Activated naive CD8-positive, alpha-beta T cell treated with anti-CD3 and anti-CD28 coated beads, Interleukin-2, amount 10 ng/mL, durations not matched to agents 7 days and 5 days (primary cell): Measurements from ENCODE around the gene ZNF112. TPM values are rescaled to one million over a fixed set of nuclear protein-coding genes. Genes with fewer than 3 reads are reported as not detected.

Experiments
- total RNA-seq, 2 experiments: library from RNA; stranded (reverse); gene quantifications; one replicate each; pipeline ENCODE4 v1.2.3, GENCODE V29; 2021

ZNF112 gene
- total RNA-seq, 2 experiments from 2014 or later: 0.28 to 0.30 TPM

Other genes with a start within 250 kb of the ZNF112 start
- gene ZNF225, start 243.3 kb downstream of the ZNF112 start, total RNA-seq: 1 to 10 TPM; 7.8 to 9.2 TPM
- 10 to 100 TPM; 16.4 to 18.2 TPM for gene ZNF234, start 215.1 kb downstream of the ZNF112 start, total RNA-seq
- gene ZNF226, start 191.6 kb downstream of the ZNF112 start, total RNA-seq: 10 to 100 TPM; 26.2 to 28.0 TPM
- gene ZNF227, start 144.1 kb downstream of the ZNF112 start, total RNA-seq: 10 to 100 TPM; 40.6 to 42.2 TPM
- 1 to 10 TPM; 1.0 to 1.6 TPM for gene ZNF233, start 96.8 kb downstream of the ZNF112 start, total RNA-seq
- 1 to 10 TPM; 8.8 to 9.4 TPM for gene ZNF235, start 51.7 kb downstream of the ZNF112 start, total RNA-seq
- gene ZNF285, start 44.9 kb upstream of the ZNF112 start, total RNA-seq: 1 to 10 TPM; 3.3 to 3.9 TPM
- 1 to 10 TPM; 2.6 to 3.0 TPM for gene ZNF229, start 91.8 kb upstream of the ZNF112 start, total RNA-seq
- gene ZNF180, start 143.8 kb upstream of the ZNF112 start, total RNA-seq: 10 to 100 TPM; 15.4 to 16.4 TPM
- not detected for gene CEACAM20, start 173.0 kb upstream of the ZNF112 start, total RNA-seq